A673 (cell line): Measurements from ENCODE around the gene REV3L.

Experiments
- EZH2 ChIP-seq: fragments of 200-600 bp; sonication (generic); IDR thresholded peaks from 2 replicates; pipeline ENCODE4 v1.6.1; 2017; ENCODE audit warnings: borderline replicate concordance, low read depth, mild to moderate bottlenecking, mixed read lengths, antibody characterized with exemption, low read length; ENCODE audit not compliant: poor library complexity, severe bottlenecking
- TF ChIP-seq, protein P1 (sequence below): fragments of 300-800, 200-600 bp; sonication (generic); conservative IDR thresholded peaks from 2 replicates; pipeline ENCODE4 v1.5.1; 2017; ENCODE audit warnings: low read depth, mild to moderate bottlenecking, antibody characterized with exemption, low read length, moderate library complexity, mixed read lengths

DNA sequence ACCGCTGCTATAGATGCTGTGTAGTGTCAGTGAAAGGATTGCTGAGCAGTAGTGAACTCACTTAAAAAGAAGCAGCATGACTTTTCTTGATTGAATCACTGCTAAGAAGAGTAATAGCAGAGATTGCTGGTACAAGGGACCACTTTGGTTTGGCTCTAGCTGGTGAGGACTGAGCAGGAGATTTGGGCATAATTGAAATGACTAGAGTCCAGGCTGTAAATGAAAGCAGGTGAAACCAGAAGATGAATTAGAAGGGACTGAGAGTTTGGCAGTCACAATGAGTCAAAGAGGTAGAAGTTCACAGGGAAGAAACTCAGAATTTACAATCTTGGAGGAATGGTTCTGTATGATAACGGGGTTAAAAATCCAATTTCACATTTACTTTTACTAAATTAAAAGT, 19.1 kb upstream of the REV3L start:
- TF ChIP-seq, protein P1, sequence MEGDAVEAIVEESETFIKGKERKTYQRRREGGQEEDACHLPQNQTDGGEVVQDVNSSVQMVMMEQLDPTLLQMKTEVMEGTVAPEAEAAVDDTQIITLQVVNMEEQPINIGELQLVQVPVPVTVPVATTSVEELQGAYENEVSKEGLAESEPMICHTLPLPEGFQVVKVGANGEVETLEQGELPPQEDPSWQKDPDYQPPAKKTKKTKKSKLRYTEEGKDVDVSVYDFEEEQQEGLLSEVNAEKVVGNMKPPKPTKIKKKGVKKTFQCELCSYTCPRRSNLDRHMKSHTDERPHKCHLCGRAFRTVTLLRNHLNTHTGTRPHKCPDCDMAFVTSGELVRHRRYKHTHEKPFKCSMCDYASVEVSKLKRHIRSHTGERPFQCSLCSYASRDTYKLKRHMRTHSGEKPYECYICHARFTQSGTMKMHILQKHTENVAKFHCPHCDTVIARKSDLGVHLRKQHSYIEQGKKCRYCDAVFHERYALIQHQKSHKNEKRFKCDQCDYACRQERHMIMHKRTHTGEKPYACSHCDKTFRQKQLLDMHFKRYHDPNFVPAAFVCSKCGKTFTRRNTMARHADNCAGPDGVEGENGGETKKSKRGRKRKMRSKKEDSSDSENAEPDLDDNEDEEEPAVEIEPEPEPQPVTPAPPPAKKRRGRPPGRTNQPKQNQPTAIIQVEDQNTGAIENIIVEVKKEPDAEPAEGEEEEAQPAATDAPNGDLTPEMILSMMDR = no peak
- no peak for TF ChIP-seq EZH2
